DMS79 (cell line): ENCODE data around the gene MEX3A.
A peak's percentile ranks its signal among the peaks of the same experiment; 100 is the strongest.
"Not testable (repeated sequence)": the region's sequence is repeated elsewhere in the genome, so short reads cannot be mapped to it uniquely, and the experiment has no call there.

Experiments used
- DNase-seq: peaks from one replicate; lab custom pipeline; 2025; lab: John Stamatoyannopoulos, UW

MEX3A gene

DNA sequence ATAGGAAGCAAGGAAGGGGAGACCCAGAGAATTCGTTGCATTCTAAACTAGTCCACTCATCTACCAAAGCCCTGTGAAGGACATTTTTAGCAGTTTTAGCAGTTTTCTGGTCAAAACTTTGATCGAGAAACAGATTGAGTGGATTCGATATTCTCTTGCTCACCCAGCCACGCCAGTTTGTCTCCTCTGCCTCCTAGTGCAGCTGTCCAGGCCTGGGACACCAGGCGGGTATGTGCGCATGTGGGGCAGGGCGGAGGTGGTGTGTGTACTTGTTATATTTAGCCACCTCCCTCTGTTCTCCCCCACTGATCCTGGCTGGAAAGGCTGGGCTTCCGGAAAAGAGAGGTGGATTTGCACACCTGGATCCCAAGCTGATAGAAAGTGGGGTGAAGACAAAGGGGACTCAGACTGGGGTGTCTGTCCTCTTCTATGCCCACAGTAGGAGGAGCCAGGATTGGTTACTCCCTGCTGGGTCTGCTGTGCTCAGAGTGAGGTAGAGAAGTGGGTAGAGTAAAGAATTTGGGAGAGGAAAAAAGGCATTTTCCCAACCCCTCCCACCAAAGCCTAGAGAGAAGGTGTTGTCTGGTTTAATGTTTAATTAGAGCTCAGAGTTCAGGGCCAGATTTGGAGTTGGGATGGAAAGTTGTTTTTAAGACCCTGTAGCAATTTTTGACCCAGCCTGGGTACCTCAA is 36.1 kb upstream of the MEX3A start:
- DNase-seq = no peak

- DNase-seq = no peak
These were observed 35.3 kb upstream of the MEX3A start for GRCh38 chr1:156117414-156118176.

GRCh38 chr1:156116731-156117130 is 34.5 kb upstream of the MEX3A start:
- DNase-seq = not testable (repeated sequence)

- no peak for DNase-seq
These were observed 33.5 kb upstream of the MEX3A start for GRCh38 chr1:156115514-156116374.

DNA sequence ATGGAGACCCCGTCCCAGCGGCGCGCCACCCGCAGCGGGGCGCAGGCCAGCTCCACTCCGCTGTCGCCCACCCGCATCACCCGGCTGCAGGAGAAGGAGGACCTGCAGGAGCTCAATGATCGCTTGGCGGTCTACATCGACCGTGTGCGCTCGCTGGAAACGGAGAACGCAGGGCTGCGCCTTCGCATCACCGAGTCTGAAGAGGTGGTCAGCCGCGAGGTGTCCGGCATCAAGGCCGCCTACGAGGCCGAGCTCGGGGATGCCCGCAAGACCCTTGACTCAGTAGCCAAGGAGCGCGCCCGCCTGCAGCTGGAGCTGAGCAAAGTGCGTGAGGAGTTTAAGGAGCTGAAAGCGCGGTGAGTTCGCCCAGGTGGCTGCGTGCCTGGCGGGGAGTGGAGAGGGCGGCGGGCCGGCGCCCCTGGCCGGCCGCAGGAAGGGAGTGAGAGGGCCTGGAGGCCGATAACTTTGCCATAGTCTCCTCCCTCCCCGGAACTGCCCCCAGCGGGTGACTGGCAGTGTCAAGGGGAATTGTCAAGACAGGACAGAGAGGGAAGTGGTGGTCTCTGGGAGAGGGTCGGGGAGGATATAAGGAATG is 32.8 kb upstream of the MEX3A start:
- no peak for DNase-seq

- DNase-seq = peak; percentile 46
These were observed 32.0 kb upstream of the MEX3A start, which contains the start of gene LMNA for GRCh38 chr1:156114101-156114918. TSS of gene LMNA (plus strand) at chr1:156114711. CDS start at chr1:156114919, 208 bp downstream.

DNA sequence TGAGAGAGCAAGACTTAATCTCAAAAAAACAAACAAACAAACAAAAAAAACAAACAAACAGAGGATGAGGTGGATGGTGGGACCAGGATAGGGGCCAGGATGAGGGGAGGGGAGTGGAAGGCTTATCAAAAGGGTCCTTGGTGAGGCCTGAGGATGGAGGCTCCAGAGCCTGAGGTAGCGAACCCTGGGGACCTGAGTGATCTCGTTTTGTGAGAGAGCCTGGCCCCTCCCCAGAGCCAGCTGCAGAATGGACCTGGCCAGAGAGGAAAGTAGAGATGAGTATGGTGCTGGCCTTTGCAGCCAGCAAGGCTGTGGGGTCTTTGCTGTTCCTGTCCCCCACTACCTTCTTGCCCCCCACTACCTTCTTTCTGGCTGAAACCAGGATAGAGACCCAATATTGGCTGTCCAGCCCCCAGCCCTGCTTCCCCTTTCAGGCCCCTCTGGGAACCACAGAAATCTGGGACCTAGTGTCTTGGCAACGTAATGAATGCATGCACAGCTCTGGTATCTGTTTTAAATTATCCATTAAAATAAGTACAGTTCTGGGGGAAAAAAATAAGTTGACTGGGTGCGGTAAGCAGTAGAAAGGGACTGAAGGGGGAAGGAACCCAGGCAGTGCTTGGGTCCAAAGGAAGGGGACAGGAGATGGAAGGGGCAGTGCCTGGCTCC is 31.2 kb upstream of the MEX3A start:
- DNase-seq = no peak

- DNase-seq = no peak
These were observed 30.2 kb upstream of the MEX3A start for GRCh38 chr1:156112276-156113137.

DNA sequence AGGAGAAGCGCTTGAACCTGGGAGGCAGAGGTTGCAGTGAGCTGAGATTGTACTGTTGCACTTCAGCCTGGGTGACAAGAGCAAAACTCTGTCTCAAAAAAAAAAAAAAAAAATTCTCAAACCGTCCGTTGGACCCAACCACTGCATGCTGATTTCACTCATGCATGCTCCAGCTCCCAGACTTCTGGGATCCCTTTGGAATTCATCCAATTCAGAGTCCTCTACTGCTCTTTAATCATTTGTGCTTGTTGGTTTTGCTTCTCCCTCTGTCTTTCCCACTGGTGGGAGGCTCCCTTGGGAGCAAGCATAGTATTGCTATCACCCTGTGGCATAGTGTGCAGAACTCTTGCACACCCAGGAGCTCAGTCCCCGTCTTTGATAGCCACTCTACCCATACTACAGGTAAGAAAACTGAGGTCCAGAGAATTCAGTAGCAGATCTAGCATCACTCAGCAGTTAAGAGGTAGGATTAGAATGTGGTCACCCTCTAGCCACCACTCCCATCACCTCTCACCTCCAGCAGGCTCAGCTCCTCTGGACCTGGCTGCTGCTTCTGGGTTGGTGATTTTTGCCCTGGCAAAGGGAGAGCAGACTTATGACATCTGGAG is 29.2 kb upstream of the MEX3A start:
- no peak for DNase-seq

DNA sequence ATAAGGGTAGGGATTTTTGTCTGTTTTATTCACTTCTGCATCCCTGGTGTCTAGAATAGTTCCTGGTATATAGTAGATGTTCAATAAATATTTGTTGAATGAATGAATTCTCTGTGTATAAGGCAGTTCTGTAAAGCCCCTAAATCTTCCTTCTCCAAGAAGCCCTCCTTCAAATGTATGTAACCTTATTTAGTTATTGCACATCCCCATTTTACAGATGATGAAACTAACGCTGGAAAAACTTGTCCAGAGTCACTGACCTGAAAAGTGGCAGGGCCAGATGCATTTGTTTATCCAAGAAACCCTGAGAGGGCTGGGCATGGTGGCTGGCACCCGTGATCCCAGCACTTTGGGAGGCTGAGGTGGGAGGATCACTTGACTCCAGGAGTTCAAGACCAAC is 28.0 kb upstream of the MEX3A start:
- no peak for DNase-seq

GRCh38 chr1:156108664-156109241 is 26.5 kb upstream of the MEX3A start:
- no peak for DNase-seq

DNA sequence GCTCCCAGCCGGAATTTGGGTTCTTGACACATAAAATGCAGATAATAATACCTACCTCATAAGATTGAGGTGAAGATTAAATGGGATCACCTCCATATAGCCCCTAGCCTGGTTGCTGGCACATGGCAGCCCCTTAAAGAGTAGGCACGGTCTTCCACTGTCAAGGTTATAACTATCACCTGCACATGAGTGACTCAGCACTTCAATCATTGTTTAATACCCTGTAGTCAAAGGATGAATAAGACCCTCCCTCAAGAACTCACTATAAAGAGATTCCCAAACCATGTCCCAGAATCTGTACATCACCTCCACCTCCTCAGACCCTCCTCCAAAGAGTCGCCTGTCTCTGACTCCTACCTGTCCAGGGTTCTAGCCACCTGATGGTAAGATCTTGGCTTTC is 25.8 kb upstream of the MEX3A start:
- DNase-seq = no peak

DNA sequence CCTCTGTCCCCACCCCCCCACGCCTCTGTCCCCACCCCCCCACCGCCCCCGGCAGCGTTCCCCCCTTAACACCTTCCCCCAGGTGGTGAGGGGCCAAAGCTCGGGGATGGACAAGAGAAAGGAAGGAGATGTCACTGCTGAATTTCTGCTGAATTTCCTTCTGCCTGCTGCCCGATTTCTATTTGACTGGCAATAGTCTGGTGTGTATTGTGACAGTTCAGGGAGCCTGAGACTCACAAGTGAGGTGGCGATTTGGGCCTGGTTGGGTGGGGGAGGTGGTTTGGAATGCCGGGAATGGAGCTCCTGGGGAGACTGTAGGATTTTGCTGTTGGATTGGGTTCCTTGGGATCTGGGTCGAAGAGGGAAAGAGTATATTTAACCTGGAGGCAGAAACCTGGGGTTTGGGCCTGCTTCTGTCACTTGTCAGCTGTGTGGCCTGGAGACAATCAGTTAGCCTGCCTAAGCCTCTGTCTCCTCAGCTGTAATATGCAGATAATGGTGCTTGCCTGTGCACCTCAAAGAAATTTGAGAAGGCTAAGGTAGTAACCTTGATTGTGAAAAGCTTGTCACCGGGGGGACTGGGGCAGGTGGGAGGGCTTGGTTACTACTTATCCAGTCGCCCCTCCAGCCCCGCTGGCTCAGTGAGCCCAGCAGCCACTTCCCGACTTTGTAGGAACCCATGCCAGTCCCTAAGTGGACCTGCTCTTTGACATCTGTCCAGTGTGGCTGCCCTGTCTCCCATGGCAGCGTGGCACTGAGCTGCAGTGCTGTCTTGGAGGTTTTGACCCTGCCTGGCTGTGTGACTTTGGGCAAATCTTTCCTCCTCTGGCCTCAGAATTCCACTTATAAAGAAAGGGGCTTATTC is 24.6 kb upstream of the MEX3A start:
- no peak for DNase-seq

- DNase-seq = no peak
These were observed 22.9 kb upstream of the MEX3A start for GRCh38 chr1:156104861-156105832.

DNA sequence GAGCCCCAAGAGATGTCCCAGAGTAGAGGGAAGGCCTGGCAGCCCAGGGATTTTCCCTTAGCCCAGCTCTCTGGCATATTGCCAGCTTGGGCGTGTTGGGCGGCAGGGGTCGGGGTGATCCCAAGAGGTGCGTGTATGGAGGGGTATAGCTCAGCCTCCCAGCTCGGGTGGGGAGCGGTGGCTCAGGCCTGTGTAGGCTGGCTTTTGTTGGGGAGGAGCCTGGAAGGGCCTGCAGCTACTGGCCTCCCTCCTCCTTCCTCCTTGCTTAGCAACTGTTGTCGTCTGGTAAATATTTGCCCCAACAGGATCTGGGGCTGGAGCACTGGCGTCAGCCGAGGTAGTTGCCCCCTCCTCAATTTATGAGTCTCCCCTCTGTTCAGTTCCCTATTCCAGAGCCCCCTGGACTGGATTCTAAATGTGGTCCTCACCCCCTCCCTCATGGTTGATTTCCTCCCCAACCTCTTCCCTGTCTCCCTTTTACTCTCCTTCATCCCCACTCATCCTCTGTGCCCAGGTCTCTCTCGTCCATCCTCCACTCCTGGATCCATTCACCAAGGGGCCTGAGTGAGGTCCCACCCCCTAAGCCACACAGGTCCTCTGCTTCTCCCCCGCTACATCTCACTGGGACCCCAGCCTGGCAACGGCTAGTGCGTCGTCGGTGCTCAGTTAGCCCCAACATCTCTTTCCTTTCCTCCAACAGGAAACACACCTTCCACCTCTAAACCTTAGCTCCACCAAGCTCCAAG is 22.0 kb upstream of the MEX3A start:
- peak; percentile 67 for DNase-seq

DNA sequence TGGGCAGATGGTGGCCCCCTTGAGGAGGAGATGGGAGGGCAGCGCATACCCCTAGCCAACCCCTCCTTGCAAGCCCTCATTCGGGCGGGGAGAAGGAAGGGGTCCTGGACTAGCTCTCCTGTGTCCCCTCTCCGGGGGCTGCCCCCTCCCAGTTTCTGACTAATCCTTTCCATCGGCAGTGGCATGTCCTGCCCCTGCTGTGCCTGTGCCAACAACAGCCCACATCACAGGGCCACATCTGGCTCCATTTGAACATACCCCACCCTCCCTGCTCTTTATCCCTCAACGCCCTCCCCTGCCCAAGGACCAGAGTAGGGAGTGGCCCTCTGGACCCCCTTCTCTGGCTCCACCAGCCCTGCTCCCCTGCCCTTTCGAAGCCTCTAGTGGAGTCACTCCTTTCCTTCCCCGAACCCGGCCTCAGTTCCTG is 21.3 kb upstream of the MEX3A start:
- DNase-seq = no peak
